ENCODE measurements around the gene NAPG.

Gene NAPG

DNA sequence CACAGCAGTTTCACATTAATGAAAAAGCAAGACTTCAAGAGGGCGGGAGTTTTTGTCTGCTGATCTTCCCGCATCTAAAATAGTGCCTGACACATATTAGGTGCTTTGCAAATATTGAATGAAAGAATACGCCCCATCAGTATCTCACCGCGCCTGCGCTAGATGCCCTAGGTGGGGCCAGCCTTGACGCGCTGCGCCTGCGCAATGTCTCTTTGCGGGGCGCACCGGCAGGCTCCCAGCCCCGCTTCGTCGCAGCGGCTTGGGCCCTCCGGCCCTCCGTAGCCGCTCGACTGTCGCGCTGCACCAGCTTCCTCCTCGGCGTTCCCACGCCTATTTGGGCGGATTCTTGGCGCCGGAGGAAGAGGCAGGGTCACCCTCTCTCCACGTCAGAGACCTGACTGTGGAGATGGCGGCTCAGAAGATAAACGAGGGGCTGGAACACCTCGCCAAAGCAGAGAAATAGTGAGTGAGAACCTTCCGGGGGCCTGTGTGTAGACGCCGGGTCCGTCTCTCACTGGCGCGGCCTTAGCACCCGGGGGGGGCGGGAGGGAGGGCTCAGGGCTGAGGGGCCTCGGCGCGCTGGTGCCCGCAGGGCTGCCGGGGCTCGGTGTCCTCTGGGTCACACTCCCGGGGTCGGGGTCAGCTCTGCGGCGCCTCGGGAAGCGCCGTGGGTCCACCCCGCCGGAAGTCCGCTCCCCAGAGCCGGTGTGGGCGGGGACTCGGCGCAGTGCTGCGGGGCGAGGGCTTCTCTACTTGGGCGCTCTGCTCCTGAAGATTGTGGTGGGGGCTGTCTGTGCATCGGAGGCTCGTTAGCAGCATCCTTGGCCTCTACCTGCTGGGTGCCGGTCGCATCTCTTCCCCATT, at the start of gene NAPG:
TSS of gene NAPG (plus strand) at position 331 of the 864 bp plus-strand sequence. CDS start at position 407, 76 bp downstream.
- H3K27me3 Mint-ChIP-seq: peaks cover 4% of the 10 kb centered on the region
- peaks cover 61% of the 10 kb centered on the region for H3K4me1 Mint-ChIP-seq
- no peaks in the 10 kb centered on the region for H3K9me3 Mint-ChIP-seq
- H3K4me3 Mint-ChIP-seq: peak within 1 kb of the TSS; percentile 96
- H3K36me3 Mint-ChIP-seq (ENCODE audit: low read depth): peaks cover 2% of the 10 kb centered on the region
- DNase-seq: peak; percentile 90
- ATAC-seq: peak; percentile 83
- H3K27ac Mint-ChIP-seq: peak within 1 kb of the TSS; percentile 97

DNA sequence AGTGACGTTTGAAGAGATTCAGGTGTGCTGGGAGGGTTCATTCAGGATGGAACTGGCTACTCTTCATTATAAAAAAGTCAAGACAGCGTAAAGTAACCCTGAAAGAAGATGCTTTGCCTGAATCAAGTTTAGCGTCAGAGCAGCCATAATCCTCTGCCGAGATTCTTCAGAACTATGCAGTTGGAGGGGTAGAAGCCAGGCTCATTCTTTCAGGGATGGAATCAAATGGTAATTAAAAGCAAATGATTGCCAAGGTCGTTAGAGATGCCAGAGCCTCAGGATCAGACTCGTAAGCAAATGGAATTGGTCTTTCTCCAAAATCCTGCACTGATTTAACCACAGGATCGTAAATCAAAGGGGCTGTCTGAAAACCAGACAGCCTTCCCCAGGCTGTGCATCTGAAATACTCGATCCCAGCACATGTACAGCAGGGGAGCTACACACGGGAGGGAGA, 49.5 kb upstream of the NAPG start:
- ATAC-seq (no peak), DNase-seq (no peak)
- Mint-ChIP-seq H3K4me1 (peaks cover 7% of the 10 kb centered on the region), H3K27me3 (peaks cover 8% of the 10 kb centered on the region), H3K9me3 (no peaks in the 10 kb centered on the region), H3K36me3 (ENCODE audit: low read depth) (no peaks in the 10 kb centered on the region), H3K4me3 (no peak overlapping the region), H3K27ac (no peak overlapping the region)

DNA sequence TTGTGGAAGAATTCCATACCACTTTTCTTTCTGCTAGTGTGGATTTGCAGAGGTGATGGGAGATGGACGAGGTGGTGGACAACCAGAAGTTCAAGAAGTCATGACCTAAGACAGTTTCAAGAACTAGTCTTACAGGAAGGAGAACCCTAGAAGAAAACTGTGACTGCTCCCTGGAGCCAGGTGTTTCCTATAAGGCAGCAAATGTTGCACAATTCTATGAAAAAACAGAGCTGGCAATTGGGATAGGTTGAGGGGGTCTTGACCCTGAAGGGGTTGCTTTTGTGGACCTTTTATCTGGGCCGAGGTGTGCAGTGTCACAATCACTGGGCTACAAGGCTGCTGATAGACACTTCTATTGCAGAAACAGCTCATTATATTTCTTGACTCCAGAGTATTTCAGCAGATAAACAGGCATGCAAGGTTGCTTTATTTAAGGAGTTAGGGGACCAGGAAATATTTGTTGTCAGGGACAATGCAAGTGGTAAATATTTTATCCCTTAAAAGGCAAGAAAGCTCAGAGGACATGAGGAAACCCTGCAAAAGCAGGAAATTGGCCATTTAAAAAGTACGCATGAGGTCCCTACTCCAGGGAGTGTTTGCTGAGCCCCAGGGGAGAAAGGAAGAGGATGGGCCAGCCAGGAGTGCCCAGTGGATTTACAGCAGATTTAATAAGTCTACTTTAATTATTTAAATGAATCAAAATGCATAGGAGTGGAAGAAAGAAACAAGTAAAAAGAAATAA, 48.5 kb upstream of the NAPG start:
- no peak overlapping the region for H3K4me3 Mint-ChIP-seq
- no peak for DNase-seq
- no peaks in the 10 kb centered on the region for H3K9me3 Mint-ChIP-seq
- no peak for ATAC-seq
- H3K36me3 Mint-ChIP-seq (ENCODE audit: low read depth): no peaks in the 10 kb centered on the region
- peaks cover 8% of the 10 kb centered on the region for H3K4me1 Mint-ChIP-seq
- H3K27me3 Mint-ChIP-seq: peaks cover 8% of the 10 kb centered on the region
- H3K27ac Mint-ChIP-seq: no peak overlapping the region

DNA sequence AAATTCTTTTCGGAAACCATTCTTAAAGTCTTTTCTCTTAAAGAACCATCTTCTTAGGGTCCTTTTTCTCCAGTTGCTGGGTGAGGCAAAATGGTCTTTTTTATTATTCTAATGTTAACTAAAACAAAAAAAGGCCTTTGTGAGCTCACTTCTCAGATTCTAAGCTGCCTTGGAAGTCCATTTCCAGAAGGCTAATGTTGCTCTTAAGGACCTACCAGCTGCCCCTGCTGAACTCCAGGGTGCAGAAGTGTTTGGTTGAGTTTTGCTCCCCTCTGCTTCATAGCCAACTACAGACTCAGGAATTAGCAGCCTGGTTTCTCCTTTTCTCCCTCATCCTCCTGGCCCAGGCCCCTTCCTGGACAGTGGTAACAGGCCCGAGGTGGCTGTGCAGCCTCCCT, 48.0 kb upstream of the NAPG start:
- no peak for ATAC-seq
- H3K36me3 Mint-ChIP-seq (ENCODE audit: low read depth): no peaks in the 10 kb centered on the region
- H3K4me3 Mint-ChIP-seq: no peak overlapping the region
- peaks cover 8% of the 10 kb centered on the region for H3K27me3 Mint-ChIP-seq
- DNase-seq: no peak
- no peak overlapping the region for H3K27ac Mint-ChIP-seq
- peaks cover 9% of the 10 kb centered on the region for H3K4me1 Mint-ChIP-seq
- no peaks in the 10 kb centered on the region for H3K9me3 Mint-ChIP-seq

DNA sequence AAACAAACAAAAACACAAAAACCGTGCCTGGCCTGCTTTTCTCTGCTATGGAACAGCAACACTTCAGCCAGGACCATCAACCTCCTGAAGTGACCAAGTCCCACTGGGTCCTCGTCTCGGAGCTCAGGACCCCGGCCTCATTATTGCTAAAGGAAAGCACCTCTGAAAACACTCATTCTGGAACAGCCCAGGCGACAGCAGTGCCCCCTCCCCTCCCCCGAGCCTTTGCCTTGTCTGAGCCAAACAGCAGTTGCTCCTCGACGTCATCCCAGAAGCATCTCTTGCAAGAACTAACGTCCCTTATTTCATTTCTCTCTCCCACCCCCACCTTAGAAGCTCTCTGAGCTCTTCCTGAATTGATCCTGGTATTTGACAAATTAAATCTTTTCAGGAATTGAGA, 44.0 kb upstream of the NAPG start:
- Mint-ChIP-seq H3K4me3 (no peak overlapping the region), H3K27ac (no peak overlapping the region), H3K4me1 (peaks cover 13% of the 10 kb centered on the region), H3K9me3 (no peaks in the 10 kb centered on the region), H3K36me3 (ENCODE audit: low read depth) (no peaks in the 10 kb centered on the region), H3K27me3 (peaks cover 2% of the 10 kb centered on the region)
- DNase-seq: no peak
- no peak for ATAC-seq

DNA sequence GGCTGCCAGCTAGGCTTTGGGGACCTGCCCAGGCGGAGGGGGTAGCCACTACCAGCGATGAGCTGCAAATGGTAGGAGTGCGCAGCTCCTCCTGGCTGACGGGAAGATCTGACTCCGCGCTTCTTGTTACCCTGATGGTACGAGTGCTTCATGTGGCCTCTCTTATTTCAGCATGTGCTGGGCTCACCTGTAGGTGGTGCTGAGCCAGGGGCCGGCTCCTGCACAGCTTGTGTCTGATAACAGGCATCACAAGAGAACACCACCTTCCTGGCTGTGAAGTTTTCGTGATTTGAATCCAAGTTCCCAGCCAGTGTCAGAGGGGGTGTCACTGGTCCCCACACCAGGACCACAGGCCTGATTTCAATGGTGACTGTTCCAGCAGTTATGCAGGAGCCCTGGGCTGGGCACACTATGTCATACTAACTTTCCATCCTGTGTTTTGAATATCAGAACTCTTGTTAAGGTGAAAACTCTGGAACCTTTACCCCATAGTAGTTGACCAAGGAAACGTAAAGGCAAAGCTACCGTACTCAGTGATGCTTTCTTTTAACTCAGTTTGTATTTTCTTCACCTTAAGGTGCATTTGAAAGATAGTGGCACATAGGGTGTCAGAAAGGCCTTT, 43.4 kb upstream of the NAPG start:
- no peaks in the 10 kb centered on the region for H3K9me3 Mint-ChIP-seq
- H3K4me1 Mint-ChIP-seq: peaks cover 11% of the 10 kb centered on the region
- DNase-seq: no peak
- ATAC-seq: no peak
- H3K36me3 Mint-ChIP-seq (ENCODE audit: low read depth): no peaks in the 10 kb centered on the region
- no peak overlapping the region for H3K27ac Mint-ChIP-seq
- no peaks in the 10 kb centered on the region for H3K27me3 Mint-ChIP-seq
- no peak overlapping the region for H3K4me3 Mint-ChIP-seq

DNA sequence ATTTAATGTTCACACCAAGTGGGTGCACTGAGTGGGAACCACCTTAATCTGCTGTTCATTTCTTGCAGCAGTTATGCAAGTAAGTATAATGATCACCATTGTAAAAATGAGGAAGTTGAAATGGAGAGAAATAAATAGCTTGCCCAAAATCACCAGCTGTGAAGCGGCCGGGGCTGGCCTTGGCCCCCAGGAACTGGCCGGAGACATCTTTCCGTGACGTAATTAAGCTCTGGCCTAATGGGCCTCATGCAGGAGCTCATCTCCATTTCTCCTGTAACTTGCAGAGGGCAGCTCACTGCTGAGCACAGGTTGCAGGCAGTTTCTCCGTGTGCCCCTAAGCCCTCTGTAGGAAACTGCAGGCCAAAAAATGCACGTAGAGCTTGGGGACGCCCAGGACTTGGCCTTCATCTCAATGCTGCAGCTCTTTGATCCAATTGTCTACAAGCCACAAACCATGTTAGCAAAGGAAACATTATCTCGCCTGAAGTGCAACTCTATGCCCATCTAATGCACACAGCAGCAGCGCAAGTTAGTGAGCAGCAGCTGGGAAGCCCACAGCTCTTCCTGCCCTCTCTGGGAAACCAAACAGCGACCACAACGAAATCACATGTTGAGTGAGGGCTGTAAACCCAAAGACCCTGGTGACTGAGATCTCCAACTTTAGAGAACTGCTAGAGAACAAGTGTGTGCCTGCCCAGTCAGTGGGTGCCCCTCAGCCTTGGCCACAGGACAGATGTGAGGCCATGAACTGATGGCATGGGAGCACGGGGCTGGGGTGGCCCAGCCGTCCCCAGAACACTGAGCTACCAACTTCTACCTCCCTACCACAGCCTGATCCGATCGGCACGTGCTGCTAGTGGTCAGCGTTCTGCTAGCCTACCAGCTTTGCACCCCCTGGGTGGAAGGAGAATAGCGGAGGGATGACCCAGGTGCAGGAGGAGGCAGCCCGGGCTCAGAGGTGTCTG, 42.6 kb upstream of the NAPG start:
- no peak overlapping the region for H3K27ac Mint-ChIP-seq
- H3K9me3 Mint-ChIP-seq: no peaks in the 10 kb centered on the region
- no peaks in the 10 kb centered on the region for H3K27me3 Mint-ChIP-seq
- H3K4me3 Mint-ChIP-seq: no peak overlapping the region
- DNase-seq (no peak), ATAC-seq (no peak)
- no peaks in the 10 kb centered on the region for H3K36me3 Mint-ChIP-seq (ENCODE audit: low read depth)
- H3K4me1 Mint-ChIP-seq: peaks cover 11% of the 10 kb centered on the region

DNA sequence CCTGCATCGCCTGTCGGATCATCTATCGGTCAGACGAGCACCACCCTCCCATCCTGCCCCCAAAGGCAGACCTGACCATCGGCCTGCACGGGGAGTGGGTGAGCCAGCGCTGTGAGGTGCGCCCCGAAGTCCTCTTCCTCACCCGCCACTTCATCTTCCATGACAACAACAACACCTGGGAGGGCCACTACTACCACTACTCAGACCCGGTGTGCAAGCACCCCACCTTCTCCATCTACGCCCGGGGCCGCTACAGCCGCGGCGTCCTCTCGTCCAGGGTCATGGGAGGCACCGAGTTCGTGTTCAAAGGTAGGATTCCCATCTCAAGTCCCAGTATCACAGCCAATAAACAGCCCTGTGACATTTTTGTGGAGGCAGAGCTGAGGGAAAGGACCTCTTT, 40.4 kb upstream of the NAPG start:
- Mint-ChIP-seq H3K27me3 (no peaks in the 10 kb centered on the region), H3K4me1 (peaks cover 15% of the 10 kb centered on the region), H3K9me3 (no peaks in the 10 kb centered on the region), H3K27ac (no peak overlapping the region), H3K4me3 (no peak overlapping the region), H3K36me3 (ENCODE audit: low read depth) (no peaks in the 10 kb centered on the region)
- DNase-seq (no peak), ATAC-seq (no peak)

DNA sequence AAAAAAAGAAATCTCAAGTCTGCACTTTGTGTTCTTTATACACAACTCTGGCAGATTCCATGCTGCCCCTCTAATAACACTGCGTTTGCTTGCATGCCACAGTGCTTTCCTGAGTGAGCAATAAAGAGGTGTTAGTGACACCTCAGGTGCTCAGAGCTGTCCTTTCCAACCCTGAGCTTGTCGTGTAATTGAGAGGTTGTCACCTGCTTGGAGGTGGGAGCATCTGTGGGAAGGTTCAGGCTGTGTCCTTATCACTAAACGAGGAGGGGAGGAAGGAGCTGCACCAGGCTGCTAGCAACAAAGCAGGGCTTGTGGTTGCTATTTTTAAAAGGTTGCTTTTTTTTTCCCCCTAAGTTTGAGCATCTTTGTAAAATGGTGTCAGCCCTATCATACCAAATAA, 39.5 kb upstream of the NAPG start:
- Mint-ChIP-seq H3K27ac (no peak overlapping the region), H3K4me1 (peaks cover 19% of the 10 kb centered on the region), H3K9me3 (no peaks in the 10 kb centered on the region), H3K27me3 (no peaks in the 10 kb centered on the region), H3K36me3 (ENCODE audit: low read depth) (no peaks in the 10 kb centered on the region), H3K4me3 (no peak overlapping the region)
- DNase-seq (no peak), ATAC-seq (no peak)

DNA sequence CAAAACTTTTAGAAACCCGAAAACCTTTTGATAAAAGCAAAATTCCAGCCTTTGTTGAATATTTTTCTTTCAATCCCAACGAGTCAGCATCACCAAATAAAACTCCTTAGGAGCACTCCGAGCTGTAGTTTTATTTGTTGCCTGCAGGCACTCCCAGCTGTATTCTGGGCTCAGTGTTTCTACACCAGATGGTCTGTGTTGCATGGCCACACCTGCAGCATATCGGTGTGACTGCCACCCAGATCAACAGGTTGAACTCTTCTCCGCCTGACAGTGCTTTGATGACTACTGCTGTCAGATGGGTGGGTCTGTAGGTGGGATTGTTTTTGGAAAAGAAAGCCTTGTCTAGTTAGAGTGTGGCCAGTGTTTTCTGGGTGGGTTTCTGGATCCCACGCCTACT, 38.7 kb upstream of the NAPG start:
- no peaks in the 10 kb centered on the region for H3K27me3 Mint-ChIP-seq
- peaks cover 19% of the 10 kb centered on the region for H3K4me1 Mint-ChIP-seq
- no peak overlapping the region for H3K4me3 Mint-ChIP-seq
- ATAC-seq (no peak), DNase-seq (no peak)
- no peaks in the 10 kb centered on the region for H3K9me3 Mint-ChIP-seq
- no peak overlapping the region for H3K27ac Mint-ChIP-seq
- no peaks in the 10 kb centered on the region for H3K36me3 Mint-ChIP-seq (ENCODE audit: low read depth)

DNA sequence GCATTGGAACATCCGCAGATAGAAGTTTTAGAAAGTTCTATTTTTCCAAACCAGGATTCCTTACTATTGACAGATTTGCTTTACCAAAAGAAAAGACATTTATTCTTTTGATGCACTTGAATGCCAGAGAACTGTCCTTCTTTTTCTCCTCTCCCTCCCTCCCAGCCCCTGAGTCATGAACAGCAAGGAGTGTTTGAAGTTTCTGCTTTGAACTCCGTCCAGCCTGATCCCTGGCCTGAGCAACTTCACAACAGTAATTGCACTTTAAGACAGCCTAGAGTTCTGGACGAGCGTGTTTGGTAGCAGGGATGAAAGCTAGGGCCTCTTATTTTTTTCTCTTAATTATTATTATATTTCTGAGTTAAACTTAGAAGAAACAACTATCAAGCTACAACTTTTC, 37.8 kb upstream of the NAPG start:
- H3K27ac Mint-ChIP-seq: no peak overlapping the region
- ATAC-seq (no peak), DNase-seq (no peak)
- H3K36me3 Mint-ChIP-seq (ENCODE audit: low read depth): no peaks in the 10 kb centered on the region
- no peak overlapping the region for H3K4me3 Mint-ChIP-seq
- H3K27me3 Mint-ChIP-seq: no peaks in the 10 kb centered on the region
- no peaks in the 10 kb centered on the region for H3K9me3 Mint-ChIP-seq
- H3K4me1 Mint-ChIP-seq: peaks cover 15% of the 10 kb centered on the region

DNA sequence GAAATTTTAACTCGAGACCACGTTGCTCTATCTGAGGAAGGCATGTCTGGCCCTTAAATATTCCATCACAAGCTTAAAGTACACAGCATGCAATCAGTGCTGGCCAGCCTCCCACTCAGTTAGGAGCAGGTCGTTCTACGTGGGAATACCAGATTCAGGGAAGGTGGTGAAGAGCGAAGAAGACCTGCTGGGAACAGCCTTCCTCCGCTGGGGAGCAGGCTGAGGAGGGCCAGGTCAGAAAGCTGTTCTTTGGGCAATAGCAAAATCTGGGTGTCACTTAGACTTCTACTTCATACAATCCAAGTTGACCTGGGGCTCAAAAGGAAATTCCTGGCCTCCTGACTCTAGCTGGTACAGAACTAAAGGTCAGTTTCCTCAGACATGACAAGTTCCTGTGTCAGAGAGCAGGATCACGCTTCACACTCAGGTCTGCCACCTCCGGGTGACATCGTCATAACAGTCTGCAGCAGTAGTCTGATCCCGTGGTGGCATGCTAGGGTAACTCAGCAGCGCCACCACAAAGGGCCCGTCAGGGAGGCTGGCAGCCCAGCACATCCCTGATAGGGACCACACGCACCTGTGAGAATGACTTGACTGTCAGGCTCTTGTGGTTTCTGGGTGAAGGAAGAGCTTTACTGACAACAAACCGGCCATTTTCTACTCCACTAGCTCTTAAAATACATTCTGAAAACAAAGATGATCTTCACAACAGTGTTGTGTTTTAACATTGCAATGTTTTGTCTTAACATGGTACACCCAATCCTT, 35.2 kb upstream of the NAPG start:
- Mint-ChIP-seq H3K27me3 (no peaks in the 10 kb centered on the region), H3K4me1 (peaks cover 10% of the 10 kb centered on the region), H3K27ac (no peak overlapping the region), H3K9me3 (no peaks in the 10 kb centered on the region), H3K36me3 (ENCODE audit: low read depth) (no peaks in the 10 kb centered on the region), H3K4me3 (no peak overlapping the region)
- ATAC-seq: peak; percentile 99
- peak; percentile 69 for DNase-seq

DNA sequence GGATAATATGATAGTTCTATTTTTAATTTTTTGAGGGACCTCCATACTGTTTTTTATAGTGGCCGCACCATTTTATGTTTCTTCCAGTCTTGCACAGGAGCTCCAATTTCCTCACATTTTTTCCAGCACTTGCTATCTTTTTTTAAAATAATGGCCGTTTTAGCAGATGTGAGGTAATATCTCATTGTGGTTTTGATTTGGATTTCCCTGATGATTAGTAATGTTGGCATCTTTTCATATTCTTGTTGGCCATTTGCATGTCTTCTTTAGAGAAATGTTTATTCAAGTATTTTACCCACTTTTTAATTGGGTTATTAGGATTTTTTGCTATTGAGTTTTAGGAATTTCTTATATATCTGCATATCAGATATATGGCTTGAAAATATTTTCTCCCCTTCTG, 29.9 kb upstream of the NAPG start:
- DNase-seq (no peak), ATAC-seq (no peak)
- Mint-ChIP-seq H3K4me1 (peaks cover 12% of the 10 kb centered on the region), H3K36me3 (ENCODE audit: low read depth) (no peaks in the 10 kb centered on the region), H3K4me3 (no peak overlapping the region), H3K9me3 (peaks cover 4% of the 10 kb centered on the region), H3K27ac (no peak overlapping the region), H3K27me3 (peaks cover 3% of the 10 kb centered on the region)
